CD4-positive, alpha-beta T cell treated with Interleukin-17A for 1 hour (primary cell): ENCODE results near the gene ISCA1.
"Not testable (repeated sequence)": the region's sequence is repeated elsewhere in the genome, so short reads cannot be mapped to it uniquely, and the experiment has no call there.

Experiments
- DNase-seq: peaks from one replicate; pipeline ENCODE4 v3.0.0-alpha.2; 2020

ISCA1 gene

GRCh38 chr9:86282077-86282978 lies at the start of gene ISCA1:
Gene ISCA1 (minus strand): TSS chr9:86282538. CDS start chr9:86282458, 80 bp downstream.
- DNase-seq = peak; percentile 97

- no peak for DNase-seq
Measured at GRCh38 chr9:86330186-86330585, 47.8 kb upstream of the ISCA1 start.

- DNase-seq = no peak
Measured at GRCh38 chr9:86329649-86330048, 47.3 kb upstream of the ISCA1 start.

GRCh38 chr9:86328156-86328555 lies 45.8 kb upstream of the ISCA1 start:
- no peak for DNase-seq

- no peak for DNase-seq
Measured at GRCh38 chr9:86326536-86326935, 44.2 kb upstream of the ISCA1 start.

GRCh38 chr9:86324901-86325300 lies 42.6 kb upstream of the ISCA1 start:
- no peak for DNase-seq

- no peak for DNase-seq
Measured at GRCh38 chr9:86324308-86324707, 42.0 kb upstream of the ISCA1 start.

- DNase-seq = no peak
Measured at GRCh38 chr9:86322973-86323644, 40.8 kb upstream of the ISCA1 start.

GRCh38 chr9:86321373-86321772 lies 39.0 kb upstream of the ISCA1 start:
- no peak for DNase-seq

- no peak for DNase-seq
Measured at GRCh38 chr9:86318187-86318586, 35.8 kb upstream of the ISCA1 start.

GRCh38 chr9:86315078-86315477 lies 32.7 kb upstream of the ISCA1 start:
- DNase-seq = no peak

GRCh38 chr9:86312959-86313358 lies 30.6 kb upstream of the ISCA1 start:
- not testable (repeated sequence) for DNase-seq

- DNase-seq = no peak
Measured at GRCh38 chr9:86308687-86309086, 26.3 kb upstream of the ISCA1 start.

GRCh38 chr9:86304236-86304730 lies 21.9 kb upstream of the ISCA1 start:
- no peak for DNase-seq

GRCh38 chr9:86303316-86303975 lies 21.1 kb upstream of the ISCA1 start:
- DNase-seq = peak; percentile 51

GRCh38 chr9:86301686-86302085 lies 19.3 kb upstream of the ISCA1 start:
- no peak for DNase-seq

- DNase-seq = no peak
Measured at GRCh38 chr9:86300701-86301100, 18.4 kb upstream of the ISCA1 start.

GRCh38 chr9:86298873-86299272 lies 16.5 kb upstream of the ISCA1 start:
- DNase-seq = no peak

GRCh38 chr9:86290341-86290740 lies 8.0 kb upstream of the ISCA1 start:
- DNase-seq = not testable (repeated sequence)

GRCh38 chr9:86288499-86289198 lies 6.3 kb upstream of the ISCA1 start:
- no peak for DNase-seq

- peak; percentile 17 for DNase-seq
Measured at GRCh38 chr9:86287013-86287412, 4.7 kb upstream of the ISCA1 start.

GRCh38 chr9:86286278-86286677 lies 3.9 kb upstream of the ISCA1 start:
- DNase-seq = no peak

- DNase-seq = no peak
Measured at GRCh38 chr9:86285261-86285660, 2.9 kb upstream of the ISCA1 start.
